Endodermal cell (in vitro differentiated cells): Measurements from ENCODE around the gene CRTC1. TPM values are rescaled to one million over a fixed set of nuclear protein-coding genes. Genes with fewer than 3 reads are reported as not detected.

Experiments used
- DNase-seq: peaks from one replicate; pipeline ENCODE4 v3.0.0-alpha.2; 2017
- H3K27ac ChIP-seq: 2 replicates; pipeline ENCODE4 v1.5.1; 2013; ENCODE audit warnings: mild to moderate bottlenecking, low read depth, low read length, moderate library complexity
- H3K27me3 ChIP-seq: 2 replicates; pipeline ENCODE4 v1.6.1; 2013; ENCODE audit warnings: mild to moderate bottlenecking, low read length, moderate library complexity; ENCODE audit not compliant: insufficient read depth, control insufficient read depth, poor library complexity, severe bottlenecking
- H3K36me3 ChIP-seq: 2 replicates; pipeline ENCODE4 v1.7.0; 2013; ENCODE audit warnings: mild to moderate bottlenecking, low read length, moderate library complexity; ENCODE audit not compliant: control insufficient read depth, insufficient read depth
- H3K4me1 ChIP-seq: one replicate; pipeline ENCODE4 v1.7.0; 2013; ENCODE audit warnings: low read length; ENCODE audit not compliant: control insufficient read depth, insufficient read depth
- H3K4me3 ChIP-seq: 2 replicates; pipeline ENCODE4 v1.5.1; 2013; ENCODE audit warnings: mild to moderate bottlenecking, low read length, moderate library complexity
- H3K9ac ChIP-seq: 2 replicates; pipeline ENCODE4 v1.6.1; 2013; ENCODE audit warnings: mild to moderate bottlenecking, low read length, moderate library complexity; ENCODE audit not compliant: poor library complexity, severe bottlenecking; ENCODE audit errors: extremely low read depth
- H3K9me3 ChIP-seq: 2 replicates; pipeline ENCODE4 v1.6.1; 2013; ENCODE audit warnings: mild to moderate bottlenecking, low read length, moderate library complexity; ENCODE audit not compliant: control insufficient read depth
- H3K27ac Mint-ChIP-seq: 2 replicates; pipeline ENCODE4 v1.8.0; 2020; ENCODE audit warnings: mixed read lengths
- H3K27me3 Mint-ChIP-seq: 2 replicates; pipeline ENCODE4 v1.8.0; 2021; ENCODE audit warnings: mild to moderate bottlenecking, mixed read lengths; ENCODE audit not compliant: insufficient read depth
- H3K36me3 Mint-ChIP-seq: 2 replicates; pipeline ENCODE4 v1.8.0; 2020; ENCODE audit warnings: low read depth, mixed read lengths
- H3K4me1 Mint-ChIP-seq: 2 replicates; pipeline ENCODE4 v1.8.0; 2020; ENCODE audit warnings: mixed read lengths
- H3K4me3 Mint-ChIP-seq: 2 replicates; pipeline ENCODE4 v1.8.0; 2020; ENCODE audit warnings: mild to moderate bottlenecking, moderate library complexity, mixed read lengths
- H3K9me3 Mint-ChIP-seq: 2 replicates; pipeline ENCODE4 v1.8.0; 2020; ENCODE audit warnings: mild to moderate bottlenecking, mixed read lengths
- CTCF ChIP-seq: fragments of 200-600 bp; sonication (generic); conservative IDR thresholded peaks from 2 replicates; pipeline ENCODE4 v1.5.0; 2021; ENCODE audit warnings: antibody characterized with exemption, mild to moderate bottlenecking
- WGBS, 2 experiments: methylation state at CpG; one replicate each; pipeline versions ENCODE4 v1.1.5 to v1.1.7; 2013; ENCODE audit warnings: missing lambda C conversion rate in 2 of 2, mixed read lengths in 1 of 2; ENCODE audit not compliant: insufficient coverage in 1 of 2, insufficient read length in 1 of 2; 5-methylcytosine and 5-hydroxymethylcytosine counted together
- total RNA-seq, 2 donors: library from RNA; stranded (reverse); fragmentation: NEBNext Ultra II Directional in 1 of 2; extraction: Animal tissue kit (Norgen Biotek cat#: 25700) in 1 of 2; gene quantifications; 2 replicates in 1 of 2; 3 replicates in 1 of 2; pipeline ENCODE4 v1.2.1, GENCODE V29; 2021

The CRTC1 gene
- total RNA-seq, 2 donors from 2014 or later = 26.6 to 29.7 TPM

- Histone ChIP-seq H3K4me3 (no peak overlapping the region), H3K9me3 (no peaks in the 10 kb centered on the region), H3K27ac (no peak overlapping the region), H3K36me3 (no peaks in the 10 kb centered on the region), H3K9ac (no peak overlapping the region), H3K27me3 (no peaks in the 10 kb centered on the region), H3K4me1 (no peaks in the 10 kb centered on the region)
- Mint-ChIP-seq H3K27me3 (no peaks in the 10 kb centered on the region), H3K9me3 (no peaks in the 10 kb centered on the region), H3K4me1 (no peaks in the 10 kb centered on the region), H3K4me3 (no peak overlapping the region), H3K36me3 (peaks cover 18% of the 10 kb centered on the region), H3K27ac (no peak overlapping the region)
- WGBS, 2 experiments = 88 to 92% methylated on average over 4 to 12 of the region's 12 CpGs
- no peak for DNase-seq
- no peak for TF ChIP-seq CTCF
Measured at GRCh38 chr19:18669524-18669817, 14.0 kb upstream of the CRTC1 start.

GRCh38 chr19:18669883-18670282 lies 13.6 kb upstream of the CRTC1 start:
- Mint-ChIP-seq H3K4me1 (no peaks in the 10 kb centered on the region), H3K9me3 (no peaks in the 10 kb centered on the region), H3K36me3 (peaks cover 18% of the 10 kb centered on the region), H3K27ac (no peak overlapping the region), H3K27me3 (no peaks in the 10 kb centered on the region), H3K4me3 (no peak overlapping the region)
- H3K27ac ChIP-seq = no peak overlapping the region
- H3K9me3 ChIP-seq = no peaks in the 10 kb centered on the region
- no peaks in the 10 kb centered on the region for H3K4me1 ChIP-seq
- no peak overlapping the region for H3K9ac ChIP-seq
- TF ChIP-seq CTCF = no peak
- no peaks in the 10 kb centered on the region for H3K27me3 ChIP-seq
- no peak overlapping the region for H3K4me3 ChIP-seq
- no peaks in the 10 kb centered on the region for H3K36me3 ChIP-seq
- no peak for DNase-seq
- WGBS, 2 experiments = 88 to 93% methylated on average over 10 to 11 of the region's 11 CpGs

GRCh38 chr19:18670312-18670711 lies 13.2 kb upstream of the CRTC1 start:
- H3K27me3 Mint-ChIP-seq = no peaks in the 10 kb centered on the region
- H3K4me1 Mint-ChIP-seq = no peaks in the 10 kb centered on the region
- no peaks in the 10 kb centered on the region for H3K27me3 ChIP-seq
- H3K9me3 ChIP-seq = no peaks in the 10 kb centered on the region
- H3K4me1 ChIP-seq = no peaks in the 10 kb centered on the region
- no peaks in the 10 kb centered on the region for H3K36me3 ChIP-seq
- peaks cover 18% of the 10 kb centered on the region for H3K36me3 Mint-ChIP-seq
- H3K27ac ChIP-seq = no peak overlapping the region
- H3K27ac Mint-ChIP-seq = no peak overlapping the region
- no peak overlapping the region for H3K4me3 Mint-ChIP-seq
- H3K9me3 Mint-ChIP-seq = no peaks in the 10 kb centered on the region
- no peak for TF ChIP-seq CTCF
- DNase-seq = no peak
- H3K4me3 ChIP-seq = no peak overlapping the region
- no peak overlapping the region for H3K9ac ChIP-seq
- WGBS, 2 experiments = 88 to 91% methylated on average over 11 to 12 of the region's 13 CpGs
